ENCODE data around the gene HMOX2.
A peak's percentile ranks its signal among the peaks of the same experiment; 100 is the strongest.

Gene HMOX2

GRCh38 chr16:4465977-4466779, 10.0 kb upstream of the HMOX2 start:
- no peak for DNase-seq

GRCh38 chr16:4467916-4468315, 8.3 kb upstream of the HMOX2 start:
- DNase-seq = no peak

GRCh38 chr16:4468972-4469371, 7.2 kb upstream of the HMOX2 start:
- DNase-seq = no peak

- no peak for DNase-seq
These were observed 4.3 kb upstream of the HMOX2 start for GRCh38 chr16:4471869-4472268.

- DNase-seq = no peak
These were observed 3.3 kb upstream of the HMOX2 start for GRCh38 chr16:4472880-4473279.

GRCh38 chr16:4474192-4474961, 1.8 kb upstream of the HMOX2 start, which contains the start of gene NMRAL1:
TSS of gene NMRAL1 (minus strand) at chr16:4474625. CDS start at chr16:4474132, 493 bp downstream.
- DNase-seq = peak; percentile 87

GRCh38 chr16:4477966-4478365, 1.8 kb downstream of the HMOX2 start:
- no peak for DNase-seq

- no peak for DNase-seq
These were observed 5.3 kb downstream of the HMOX2 start for GRCh38 chr16:4481526-4481925.

- DNase-seq = no peak
These were observed 5.8 kb downstream of the HMOX2 start for GRCh38 chr16:4481963-4482362.

GRCh38 chr16:4486126-4486893, 10.1 kb downstream of the HMOX2 start:
- no peak for DNase-seq

- DNase-seq = no peak
These were observed 11.8 kb downstream of the HMOX2 start for GRCh38 chr16:4487955-4488498.

GRCh38 chr16:4488499-4488967, 12.3 kb downstream of the HMOX2 start:
- DNase-seq = no peak

GRCh38 chr16:4489030-4489429, 12.8 kb downstream of the HMOX2 start:
- no peak for DNase-seq

GRCh38 chr16:4491898-4492297, 15.7 kb downstream of the HMOX2 start:
- DNase-seq = no peak

- no peak for DNase-seq
These were observed 18.7 kb downstream of the HMOX2 start for GRCh38 chr16:4494746-4495490.

- DNase-seq = no peak
These were observed 19.6 kb downstream of the HMOX2 start for GRCh38 chr16:4495766-4496165.

GRCh38 chr16:4496305-4496704, 20.1 kb downstream of the HMOX2 start:
- DNase-seq = no peak

GRCh38 chr16:4498546-4499195, 22.5 kb downstream of the HMOX2 start:
- DNase-seq = no peak

GRCh38 chr16:4499196-4499555, 23.0 kb downstream of the HMOX2 start:
- DNase-seq = no peak

- DNase-seq = no peak
These were observed 24.1 kb downstream of the HMOX2 start for GRCh38 chr16:4500272-4500671.

- no peak for DNase-seq
These were observed 24.9 kb downstream of the HMOX2 start for GRCh38 chr16:4501071-4501478.
